Thyroid gland (tissue), 4 donors: ENCODE measurements around the gene TSPO. TPM values are rescaled to one million over a fixed set of nuclear protein-coding genes. Genes with fewer than 3 reads are reported as not detected.

Experiments
- DNase-seq, 2 donors: peaks; one replicate each; pipeline ENCODE4 v3.0.0-alpha.2; 2019
- H3K27ac ChIP-seq, 3 donors: fragments of 200-600 bp; sonication (generic); 1 replicate in 2 of 3; 2 replicates in 1 of 3; pipeline ENCODE4 v1.5.1; 2016 to 2019; ENCODE audit warnings: mild to moderate bottlenecking in 1 of 3, moderate library complexity in 1 of 3
- H3K27me3 ChIP-seq: fragments of 200-600 bp; sonication (generic); one replicate; pipeline ENCODE4 v1.5.1; 2019
- H3K36me3 ChIP-seq, 2 donors: fragments of 200-600 bp; sonication (generic); one replicate each; pipeline ENCODE4 v1.5.1; 2016 to 2019
- H3K4me1 ChIP-seq, 2 donors: fragments of 200-600 bp; sonication (generic); one replicate each; pipeline ENCODE4 v1.5.1; 2017 to 2019
- H3K4me3 ChIP-seq, 3 donors: fragments of 200-600 bp; sonication (generic); replicated peaks in 1 of 3; 1 replicate in 2 of 3; 2 replicates in 1 of 3; pipeline ENCODE4 v1.5.1; 2016; ENCODE audit warnings: mild to moderate bottlenecking in 1 of 3
- H3K9me3 ChIP-seq: fragments of 200-600 bp; sonication (generic); one replicate; pipeline ENCODE4 v1.5.1; 2017
- CTCF ChIP-seq, 6 experiments: fragments of 200-600 bp in 3 of 6; fragments of 450-650 bp in 3 of 6; sonication (generic) in 3 of 6; IDR thresholded peaks; one replicate each; pipeline ENCODE4 v1.5.1; 2016 to 2019; ENCODE audit warnings: antibody characterized with exemption in 6 of 6, mild to moderate bottlenecking in 2 of 6, inconsistent platforms in 1 of 6, moderate library complexity in 1 of 6
- POLR2A ChIP-seq, 2 donors: fragments of 450-650 bp; IDR thresholded peaks; one replicate each; pipeline ENCODE4 v1.6.1; 2017; ENCODE audit warnings: antibody characterized with exemption in 2 of 2, mild to moderate bottlenecking in 2 of 2, moderate library complexity in 1 of 2
- WGBS, 2 donors: methylation state at CpG; one replicate each; pipeline ENCODE4 v1.1.5; 2017; 5-methylcytosine and 5-hydroxymethylcytosine counted together
- intact Hi-C: fragments of 100-400 bp; cut with DNase I; formaldehyde crosslinking; loops from one replicate; pipeline ENCODE4 v1.15.1; 2023
- total RNA-seq, 4 donors: library from RNA; depleted of rRNA; stranded (reverse); fragments of >200 nt; gene quantifications; one replicate each; pipeline ENCODE4 v1.2.3, GENCODE V29; 2016

The TSPO gene
- total RNA-seq, 4 donors from 2014 or later: 87.4 to 234 (median 170) TPM

- 22 to 30% methylated on average over 12 to 13 of the region's 86 CpGs for WGBS, 2 donors
- peak; percentile 95 to 97 for DNase-seq
- no peaks in the 10 kb centered on the region for H3K9me3 ChIP-seq
- intact Hi-C loops: no loop called here
- H3K27me3 ChIP-seq: no peaks in the 10 kb centered on the region
- H3K4me1 ChIP-seq: peaks cover 9 to 10% of the 10 kb centered on the region in 2 donors
- H3K4me3 ChIP-seq: peak overlapping the region in 2 of 3 donors; percentile 6 to 40
- peak overlapping the region; percentile 73 to 89 (median 82) for H3K27ac ChIP-seq
- peak in 4 of 6 experiments; percentile 41 to 83 (median 66) for TF ChIP-seq CTCF (IDR thresholded peaks at IDR 0.05)
- peak in 1 of 2 donors; percentile 57 for TF ChIP-seq POLR2A (IDR thresholded peaks at IDR 0.05)
- H3K36me3 ChIP-seq: no peaks in the 10 kb centered on the region
Measured at GRCh38 chr22:43187171-43188099, 36.1 kb downstream of the TSPO start.

- Histone ChIP-seq H3K9me3 (no peaks in the 10 kb centered on the region), H3K4me1 (peaks cover 9 to 10% of the 10 kb centered on the region in 2 donors), H3K36me3 (no peaks in the 10 kb centered on the region), H3K27ac (no peak overlapping the region), H3K4me3 (no peak overlapping the region), H3K27me3 (no peaks in the 10 kb centered on the region)
- 89 to 98% methylated on average over 5 of the region's 5 CpGs for WGBS, 2 donors
- no peak for DNase-seq
- intact Hi-C loops: no loop called here
- TF ChIP-seq POLR2A (IDR thresholded peaks at IDR 0.05) (no peak), CTCF (IDR thresholded peaks at IDR 0.05) (no peak)
Measured at GRCh38 chr22:43188829-43189545, 37.6 kb downstream of the TSPO start.

- Histone ChIP-seq H3K27ac (no peak overlapping the region), H3K4me3 (no peak overlapping the region), H3K9me3 (no peaks in the 10 kb centered on the region), H3K27me3 (no peaks in the 10 kb centered on the region), H3K4me1 (no peaks in the 10 kb centered on the region), H3K36me3 (no peaks in the 10 kb centered on the region)
- no peak for DNase-seq
- TF ChIP-seq CTCF (IDR thresholded peaks at IDR 0.05): no peak
- no peak for TF ChIP-seq POLR2A (IDR thresholded peaks at IDR 0.05)
- intact Hi-C loops: no loop called here
Measured at GRCh38 chr22:43191831-43192230, 40.5 kb downstream of the TSPO start.

GRCh38 chr22:43197271-43197941 is 46.0 kb downstream of the TSPO start:
- intact Hi-C loops: no loop called here
- Histone ChIP-seq H3K27ac (no peak overlapping the region), H3K9me3 (no peaks in the 10 kb centered on the region), H3K4me1 (peaks cover 0 to 5% of the 10 kb centered on the region in 2 donors), H3K36me3 (no peaks in the 10 kb centered on the region), H3K27me3 (no peaks in the 10 kb centered on the region), H3K4me3 (no peak overlapping the region)
- WGBS, 2 donors: 27 to 28% methylated on average over 19 to 22 of the region's 22 CpGs
- DNase-seq: peak; percentile 65 to 72
- TF ChIP-seq CTCF (IDR thresholded peaks at IDR 0.05): no peak
- no peak for TF ChIP-seq POLR2A (IDR thresholded peaks at IDR 0.05)
